Measurements from ENCODE around the gene JUND.

DNA sequence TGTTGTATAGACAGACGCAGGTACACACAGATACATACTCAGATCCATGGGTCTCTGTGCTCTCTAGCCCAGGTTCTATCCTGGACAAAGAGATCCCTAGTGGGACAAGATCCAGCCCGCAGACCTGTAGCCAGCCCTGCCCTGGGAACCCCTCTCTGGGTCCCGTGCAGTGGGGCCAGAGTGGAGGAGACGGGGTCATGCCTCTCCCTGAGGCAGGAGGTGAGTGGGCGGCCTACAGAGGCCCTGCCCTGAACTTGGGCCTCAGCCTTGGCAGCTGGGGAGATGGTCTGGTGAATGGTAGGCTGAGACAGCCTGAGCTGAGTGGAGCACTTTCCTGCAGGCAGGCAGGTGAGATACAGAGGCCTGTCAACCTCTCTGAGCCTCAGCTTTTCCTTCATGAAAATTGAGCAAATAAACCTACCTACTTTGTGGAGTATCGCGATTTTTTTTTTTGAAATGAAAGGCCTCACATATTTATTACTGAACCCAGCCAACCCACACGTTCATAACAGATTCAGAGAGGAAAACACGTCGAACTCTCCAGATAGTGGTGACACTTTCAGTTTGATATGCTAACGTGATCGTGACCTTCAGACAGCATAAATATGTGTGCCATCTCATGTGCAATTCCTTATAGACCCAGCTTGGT lies 3.4 kb upstream of the JUND start:
- TF ChIP-seq, protein P1, sequence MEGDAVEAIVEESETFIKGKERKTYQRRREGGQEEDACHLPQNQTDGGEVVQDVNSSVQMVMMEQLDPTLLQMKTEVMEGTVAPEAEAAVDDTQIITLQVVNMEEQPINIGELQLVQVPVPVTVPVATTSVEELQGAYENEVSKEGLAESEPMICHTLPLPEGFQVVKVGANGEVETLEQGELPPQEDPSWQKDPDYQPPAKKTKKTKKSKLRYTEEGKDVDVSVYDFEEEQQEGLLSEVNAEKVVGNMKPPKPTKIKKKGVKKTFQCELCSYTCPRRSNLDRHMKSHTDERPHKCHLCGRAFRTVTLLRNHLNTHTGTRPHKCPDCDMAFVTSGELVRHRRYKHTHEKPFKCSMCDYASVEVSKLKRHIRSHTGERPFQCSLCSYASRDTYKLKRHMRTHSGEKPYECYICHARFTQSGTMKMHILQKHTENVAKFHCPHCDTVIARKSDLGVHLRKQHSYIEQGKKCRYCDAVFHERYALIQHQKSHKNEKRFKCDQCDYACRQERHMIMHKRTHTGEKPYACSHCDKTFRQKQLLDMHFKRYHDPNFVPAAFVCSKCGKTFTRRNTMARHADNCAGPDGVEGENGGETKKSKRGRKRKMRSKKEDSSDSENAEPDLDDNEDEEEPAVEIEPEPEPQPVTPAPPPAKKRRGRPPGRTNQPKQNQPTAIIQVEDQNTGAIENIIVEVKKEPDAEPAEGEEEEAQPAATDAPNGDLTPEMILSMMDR (IDR thresholded peaks at IDR 0.05): no peak
- TF ChIP-seq POLR2A (IDR thresholded peaks at IDR 0.05): no peak
